IPS-18c (cell line): ENCODE results near the gene LPCAT4.
"Not testable (repeated sequence)": the region's sequence is repeated elsewhere in the genome, so short reads cannot be mapped to it uniquely, and the experiment has no call there.

ENCODE experiments used
- H3K4me3 ChIP-seq: 2 replicates; pipeline ENCODE4 v1.7.0; 2013; ENCODE audit warnings: low read depth, mild to moderate bottlenecking, low read length, moderate library complexity; ENCODE audit not compliant: insufficient read depth
- H3K9me3 ChIP-seq: one replicate; pipeline ENCODE4 v1.6.1; 2013; ENCODE audit warnings: mild to moderate bottlenecking, low read length, moderate library complexity; ENCODE audit not compliant: control insufficient read depth, insufficient read depth

LPCAT4 gene

DNA sequence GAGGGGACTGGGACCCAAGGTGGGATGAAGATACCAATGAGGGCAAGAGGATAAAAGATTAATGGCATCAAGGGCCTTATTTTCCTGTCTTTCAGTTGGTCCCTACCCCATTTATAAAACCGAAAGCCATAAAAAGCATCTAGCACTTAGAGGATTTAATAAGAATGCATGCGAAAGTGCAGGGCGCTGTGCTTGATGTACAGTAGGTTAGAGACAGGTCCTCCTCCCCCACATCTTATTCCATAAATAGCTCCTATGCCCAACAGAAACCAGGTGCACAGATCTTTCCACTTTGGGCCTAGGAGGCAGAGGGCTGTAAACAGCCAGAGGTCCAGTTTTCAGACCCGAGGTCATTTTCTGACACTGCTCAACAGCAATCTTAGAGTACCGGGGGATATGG lies 1.2 kb downstream of the LPCAT4 start:
- H3K4me3 ChIP-seq: peak overlapping the region; percentile 81
- no peaks in the 10 kb centered on the region for H3K9me3 ChIP-seq

DNA sequence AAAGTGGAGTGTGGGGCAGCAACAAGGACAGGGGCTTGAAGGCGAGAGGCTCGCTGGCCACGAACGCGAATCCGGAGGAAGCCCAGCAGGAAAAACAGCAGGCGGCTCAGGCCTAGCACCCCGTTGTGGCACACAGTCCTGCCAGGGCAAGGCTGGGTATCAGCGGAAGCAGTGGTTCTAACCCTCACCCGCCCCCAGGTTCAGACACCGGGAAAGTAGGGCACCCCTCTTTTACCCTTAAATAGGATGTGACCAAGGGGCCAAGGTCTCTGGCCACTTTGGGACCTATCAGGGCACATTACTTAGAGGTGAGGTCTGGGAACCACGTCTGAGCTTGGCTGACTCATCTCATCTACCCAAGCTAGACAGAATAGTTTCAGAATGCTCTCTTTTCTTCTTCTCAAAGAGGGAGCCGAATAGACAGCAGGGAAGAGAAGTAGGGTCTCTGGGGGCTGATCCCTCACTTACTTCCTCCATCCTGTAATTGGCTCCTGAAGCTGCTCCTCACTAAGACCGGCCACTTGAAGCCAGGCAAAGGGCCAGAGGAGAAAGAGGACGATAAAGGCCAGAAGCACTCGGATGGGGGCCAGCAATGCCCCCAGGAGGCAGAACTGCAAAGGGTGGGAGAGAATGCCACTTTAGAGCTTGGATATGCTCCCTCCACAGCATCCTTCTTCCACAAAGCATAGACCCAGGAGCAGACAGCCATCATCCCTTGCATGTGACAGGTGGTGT lies 1.7 kb downstream of the LPCAT4 start:
- no peaks in the 10 kb centered on the region for H3K9me3 ChIP-seq
- peak overlapping the region; percentile 81 for H3K4me3 ChIP-seq

DNA sequence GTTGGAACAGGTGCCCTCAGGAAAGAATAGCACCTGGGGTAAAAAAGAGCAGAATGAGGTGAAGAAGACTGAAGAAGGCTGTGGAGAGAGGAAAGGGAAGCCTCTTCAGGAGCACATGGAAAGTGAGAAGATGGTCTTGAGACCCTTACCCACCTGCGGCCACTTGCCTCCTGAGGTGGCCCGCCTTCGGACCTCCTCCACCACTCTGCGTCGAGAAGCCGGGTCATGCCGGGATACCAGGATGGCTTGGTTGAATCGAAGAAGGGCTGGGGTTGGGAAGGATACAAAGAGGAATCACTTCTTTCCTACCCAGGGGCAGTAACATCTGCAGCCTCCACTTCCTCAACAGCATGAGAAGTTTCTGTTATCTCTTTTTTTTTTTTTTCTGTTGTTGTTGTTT lies 3.0 kb downstream of the LPCAT4 start:
- Histone ChIP-seq H3K9me3 (no peaks in the 10 kb centered on the region), H3K4me3 (no peak overlapping the region)

DNA sequence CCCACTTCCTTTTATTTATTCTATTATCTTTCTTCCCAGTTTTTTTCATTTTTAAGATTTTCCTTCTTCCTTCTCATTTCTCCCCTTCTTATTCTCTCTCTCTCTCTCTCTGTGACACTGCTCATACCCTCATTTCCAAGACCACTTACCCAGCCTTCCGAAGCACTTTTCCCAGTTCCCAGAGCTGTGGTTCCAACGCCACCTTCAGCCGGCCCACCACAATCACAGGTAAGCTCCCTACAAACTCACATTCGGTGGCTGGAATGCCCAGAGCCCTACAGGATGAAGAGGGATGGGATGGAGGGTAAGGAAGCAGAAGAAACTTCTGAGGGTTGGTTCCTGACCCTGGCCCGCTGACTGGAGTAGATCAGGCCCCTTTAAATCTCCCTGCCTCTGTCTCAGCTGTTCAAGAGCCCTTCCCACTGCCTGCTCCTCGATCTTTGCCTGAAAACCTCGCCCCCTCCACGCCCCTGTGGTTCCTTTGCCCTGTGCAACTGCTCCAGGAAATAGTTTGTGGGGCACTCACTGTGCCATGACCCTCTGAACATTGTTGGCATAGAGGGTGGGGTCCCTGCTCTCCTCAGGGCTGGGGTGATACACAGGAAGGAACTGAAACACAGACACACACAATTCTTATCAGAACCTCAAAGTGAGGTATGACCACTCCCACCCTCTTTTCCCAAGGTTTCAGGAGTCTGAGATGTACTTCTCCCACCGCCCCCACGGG lies 4.8 kb downstream of the LPCAT4 start:
- H3K9me3 ChIP-seq: no peaks in the 10 kb centered on the region
- no peak overlapping the region for H3K4me3 ChIP-seq

DNA sequence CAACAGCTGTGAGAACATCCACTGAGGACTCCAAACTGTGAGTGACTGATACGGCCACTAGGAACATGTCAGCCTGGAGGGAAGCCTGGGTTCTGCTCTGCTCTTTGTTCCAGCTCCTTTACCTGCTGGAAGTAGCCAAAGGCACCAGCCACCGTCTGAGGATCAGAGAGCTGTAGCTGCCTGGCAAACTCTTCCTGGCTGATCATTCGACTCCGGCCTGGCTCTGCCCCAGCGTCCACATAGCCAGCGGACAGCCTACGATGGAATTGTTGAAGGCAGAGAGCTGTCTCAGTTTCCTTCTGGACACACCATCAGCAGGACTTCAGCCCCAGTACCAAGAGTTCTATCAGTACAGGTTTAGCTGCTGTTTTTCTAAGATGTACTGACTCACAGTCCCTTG lies 5.7 kb downstream of the LPCAT4 start:
- Histone ChIP-seq H3K9me3 (no peaks in the 10 kb centered on the region), H3K4me3 (no peak overlapping the region)

DNA sequence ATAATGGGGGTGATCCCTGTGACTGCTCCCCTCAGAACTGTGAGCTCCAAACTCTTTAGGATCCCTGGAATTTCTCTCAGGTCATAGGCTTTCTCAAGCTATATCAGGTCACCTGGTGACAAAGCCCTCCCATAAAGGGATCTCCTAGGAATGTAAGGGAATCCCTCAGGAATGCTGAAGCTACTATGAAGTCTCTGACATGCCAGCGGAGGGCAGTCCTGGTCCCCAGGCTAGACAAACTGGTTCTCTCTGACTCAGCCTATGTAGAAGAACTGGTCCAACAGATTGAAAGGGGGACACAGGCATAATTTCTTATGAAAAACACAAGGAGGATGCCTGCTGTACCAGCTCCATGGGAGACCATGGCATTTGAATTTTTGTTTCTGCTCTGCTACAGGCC lies 6.7 kb downstream of the LPCAT4 start:
- no peaks in the 10 kb centered on the region for H3K9me3 ChIP-seq
- H3K4me3 ChIP-seq: no peak overlapping the region

DNA sequence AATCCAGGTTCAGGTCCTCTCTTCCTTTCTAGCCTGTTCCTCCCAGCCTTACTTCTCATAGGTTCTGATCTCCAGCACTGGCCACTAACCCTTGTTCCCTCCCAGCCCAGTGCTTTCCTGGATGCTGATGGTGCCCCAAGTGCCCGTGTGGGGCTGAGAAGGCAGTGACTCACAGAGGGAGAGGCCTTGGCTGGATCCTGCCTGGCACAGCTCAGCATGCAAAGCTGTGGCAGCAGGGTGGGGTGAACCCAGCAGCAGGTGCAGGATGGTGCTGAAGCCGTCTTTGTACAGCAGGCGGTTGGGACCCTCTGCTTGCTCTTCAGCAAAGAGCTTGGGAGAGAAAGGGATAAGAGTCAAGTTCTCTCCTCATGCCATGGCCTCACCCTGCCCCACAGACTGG lies 7.6 kb downstream of the LPCAT4 start:
- Histone ChIP-seq H3K4me3 (no peak overlapping the region), H3K9me3 (no peaks in the 10 kb centered on the region)

DNA sequence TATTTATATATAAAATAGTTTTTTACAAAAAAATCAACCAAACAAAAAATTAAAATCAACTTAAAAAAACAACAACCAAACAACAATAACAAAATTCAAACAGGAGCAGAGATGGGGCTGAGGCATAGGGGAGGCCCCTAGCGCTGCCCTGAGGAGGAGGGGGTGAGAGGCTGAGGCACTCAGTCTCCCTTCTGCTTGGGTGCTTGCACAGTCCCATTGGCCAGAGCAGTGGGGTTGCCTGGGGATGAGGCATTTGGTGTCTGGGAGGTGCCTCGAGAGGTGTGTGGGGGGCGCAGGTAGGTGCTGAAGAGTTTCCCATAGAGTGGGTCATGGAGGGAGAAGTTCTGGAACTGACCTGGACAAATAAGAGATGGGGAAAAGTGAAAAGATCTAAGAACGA lies 8.0 kb downstream of the LPCAT4 start:
- H3K4me3 ChIP-seq: no peak overlapping the region
- no peaks in the 10 kb centered on the region for H3K9me3 ChIP-seq

DNA sequence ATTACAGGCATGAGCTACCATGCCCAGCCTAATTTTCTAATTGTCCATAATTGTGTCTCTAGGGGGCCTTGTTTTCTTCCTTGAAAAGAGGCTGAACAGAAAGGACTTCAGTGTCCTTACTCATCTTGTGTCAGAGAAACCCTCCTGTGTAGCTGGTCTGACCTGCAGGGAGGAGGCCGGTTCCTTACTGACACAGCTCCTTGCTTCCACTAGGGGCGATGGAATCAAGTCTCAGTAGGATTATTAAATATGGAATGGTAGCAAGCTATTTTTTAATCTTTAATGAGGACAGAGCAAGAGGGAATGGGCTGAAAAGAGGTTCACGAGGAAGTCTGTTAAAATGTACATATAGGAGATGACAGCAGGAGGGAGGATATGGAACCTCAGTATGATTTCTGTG lies 8.6 kb downstream of the LPCAT4 start:
- Histone ChIP-seq H3K4me3 (no peak overlapping the region), H3K9me3 (no peaks in the 10 kb centered on the region)

DNA sequence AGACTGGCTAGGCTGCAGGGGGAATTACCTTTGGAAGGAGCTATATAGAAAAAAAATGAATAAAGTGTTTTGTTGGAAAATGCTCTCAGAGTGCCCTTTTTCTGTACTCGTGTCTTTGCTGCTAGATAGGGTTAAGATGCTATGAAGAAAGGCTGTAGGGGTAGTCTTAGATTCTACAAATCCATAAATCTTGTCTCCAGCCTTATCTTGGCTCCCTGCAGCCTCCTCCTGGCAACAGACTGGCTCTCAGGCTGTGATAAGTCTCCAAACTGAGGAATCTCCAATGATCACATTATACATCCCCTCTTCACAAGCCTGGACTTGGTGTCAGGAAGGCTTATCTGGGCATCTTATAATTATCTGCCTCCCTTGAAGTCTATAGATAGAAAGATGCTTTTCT lies 9.3 kb downstream of the LPCAT4 start:
- Histone ChIP-seq H3K9me3 (no peaks in the 10 kb centered on the region), H3K4me3 (no peak overlapping the region)

DNA sequence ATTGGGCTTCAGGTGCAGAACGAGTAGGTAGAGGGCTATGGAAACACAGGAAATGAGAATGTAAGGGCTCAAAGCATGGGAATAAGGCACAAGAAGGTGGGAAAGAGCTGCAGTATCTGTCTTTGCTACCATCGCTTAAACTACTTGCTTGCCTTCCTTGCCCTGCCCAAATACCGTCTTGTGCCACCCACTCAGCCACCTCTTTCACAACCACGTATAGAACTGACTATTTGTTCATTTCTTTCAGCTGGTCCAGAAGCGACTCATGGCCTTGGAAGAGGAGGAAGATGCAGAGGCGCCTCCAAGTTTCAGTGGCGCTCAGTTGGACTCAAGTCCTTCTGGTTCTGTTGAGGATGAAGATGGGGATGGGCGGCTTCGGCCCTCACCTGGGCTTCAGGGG lies 11.8 kb downstream of the LPCAT4 start:
- H3K4me3 ChIP-seq: no peak overlapping the region
- no peaks in the 10 kb centered on the region for H3K9me3 ChIP-seq

DNA sequence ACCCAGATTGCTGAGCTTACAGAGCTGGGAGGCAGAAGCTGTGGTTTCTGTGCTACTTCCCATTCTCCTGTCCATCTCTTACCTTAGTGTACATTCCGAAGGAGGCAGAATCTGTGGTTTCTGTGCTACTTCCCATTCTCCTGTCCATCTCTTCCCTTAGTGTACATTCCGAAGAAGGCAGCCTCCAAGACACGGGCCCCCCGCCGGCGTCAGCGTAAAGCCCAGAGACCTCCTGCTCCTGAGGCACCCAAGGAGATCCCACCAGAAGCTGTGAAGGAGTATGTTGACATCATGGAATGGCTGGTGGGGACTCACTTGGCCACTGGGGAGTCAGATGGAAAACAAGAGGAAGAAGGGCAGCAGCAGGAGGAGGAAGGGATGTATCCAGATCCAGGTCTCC lies 12.7 kb downstream of the LPCAT4 start:
- Histone ChIP-seq H3K4me3 (no peak overlapping the region), H3K9me3 (no peaks in the 10 kb centered on the region)

DNA sequence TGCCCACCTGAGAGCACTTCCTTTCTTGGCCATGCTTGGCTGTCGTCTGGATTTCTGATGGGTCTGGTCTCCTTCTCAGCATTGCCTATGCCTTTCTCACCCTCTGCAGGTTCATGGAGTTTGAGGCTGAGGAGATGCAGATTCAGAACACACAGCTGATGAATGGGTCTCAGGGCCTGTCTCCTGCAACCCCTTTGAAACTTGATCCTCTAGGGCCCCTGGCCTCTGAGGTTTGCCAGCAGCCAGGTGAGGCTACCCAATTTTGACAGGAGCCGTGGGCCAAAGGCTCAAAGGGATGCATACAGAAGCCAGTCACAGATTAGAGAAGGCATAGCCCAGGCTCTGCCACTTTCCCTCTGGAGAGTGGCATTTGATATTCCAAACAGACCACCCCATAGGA lies 13.4 kb downstream of the LPCAT4 start:
- Histone ChIP-seq H3K9me3 (no peaks in the 10 kb centered on the region), H3K4me3 (no peak overlapping the region)

DNA sequence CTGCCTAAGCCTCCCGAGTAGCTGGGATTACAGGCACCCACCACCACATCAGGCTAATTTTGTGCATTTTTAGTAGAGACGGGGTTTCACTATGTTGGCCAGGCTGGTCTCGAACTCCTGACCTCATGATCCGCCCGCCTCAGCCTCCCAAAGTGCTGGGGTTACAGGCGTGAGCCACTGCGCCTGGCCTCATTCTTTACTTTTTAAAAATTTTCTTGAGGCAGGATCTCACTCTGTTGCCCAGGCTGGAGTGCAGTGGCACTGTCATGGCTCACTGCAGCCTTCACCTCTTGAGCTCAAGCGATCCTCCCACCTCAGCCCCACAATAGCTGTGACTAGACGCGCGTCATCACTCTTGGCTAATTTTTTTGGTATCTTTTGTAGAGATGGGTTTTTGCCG lies 14.0 kb downstream of the LPCAT4 start:
- H3K9me3 ChIP-seq, H3K4me3 ChIP-seq: not testable (repeated sequence)

DNA sequence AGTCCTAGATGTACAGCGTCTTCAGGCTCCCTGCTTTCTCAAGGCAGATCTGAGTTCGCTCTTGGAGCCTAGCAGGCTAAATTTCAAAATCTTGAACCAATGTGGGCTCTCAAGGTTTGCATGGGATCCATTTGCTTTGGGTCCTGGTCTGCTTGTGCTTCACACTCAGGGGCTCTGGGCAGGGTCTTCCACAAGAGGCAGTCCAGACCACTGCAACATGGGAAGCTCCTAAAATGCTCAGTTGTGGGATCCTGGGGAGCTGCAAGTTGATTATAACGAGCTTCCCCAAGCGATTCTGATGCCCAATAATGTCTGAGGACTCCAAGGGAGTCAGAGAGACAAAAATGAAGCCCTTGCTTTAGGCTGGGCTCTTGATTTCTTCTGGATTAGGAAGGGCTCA lies 17.2 kb downstream of the LPCAT4 start:
- no peaks in the 10 kb centered on the region for H3K9me3 ChIP-seq
- H3K4me3 ChIP-seq: no peak overlapping the region

DNA sequence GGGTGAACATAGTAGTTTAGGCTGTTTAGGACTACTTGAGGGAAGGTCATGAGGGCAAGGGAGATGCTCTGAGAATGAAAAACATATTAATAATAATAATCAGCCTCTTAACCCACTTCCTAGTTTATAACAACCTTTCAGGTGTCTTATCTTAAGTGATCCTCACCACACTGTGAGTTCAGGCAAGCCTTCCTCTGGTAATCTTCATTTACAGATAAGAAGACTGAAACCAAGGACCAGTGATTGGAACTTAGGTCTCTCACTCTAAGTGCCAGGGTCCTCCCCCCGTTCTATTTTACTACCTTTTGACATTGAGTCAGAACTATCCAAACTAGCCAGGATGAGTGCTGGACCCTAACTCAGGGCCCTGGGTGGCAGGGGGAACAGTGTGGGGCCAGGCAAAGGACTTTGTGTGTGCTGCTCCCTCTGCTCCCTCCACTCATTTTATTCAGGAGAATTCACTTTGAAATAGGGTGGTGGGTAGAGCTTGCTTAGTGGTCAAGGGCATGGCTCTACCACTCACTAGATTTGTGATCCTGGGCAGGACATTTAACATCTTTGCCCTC lies 18.2 kb downstream of the LPCAT4 start:
- no peak overlapping the region for H3K4me3 ChIP-seq
- H3K9me3 ChIP-seq: no peaks in the 10 kb centered on the region

DNA sequence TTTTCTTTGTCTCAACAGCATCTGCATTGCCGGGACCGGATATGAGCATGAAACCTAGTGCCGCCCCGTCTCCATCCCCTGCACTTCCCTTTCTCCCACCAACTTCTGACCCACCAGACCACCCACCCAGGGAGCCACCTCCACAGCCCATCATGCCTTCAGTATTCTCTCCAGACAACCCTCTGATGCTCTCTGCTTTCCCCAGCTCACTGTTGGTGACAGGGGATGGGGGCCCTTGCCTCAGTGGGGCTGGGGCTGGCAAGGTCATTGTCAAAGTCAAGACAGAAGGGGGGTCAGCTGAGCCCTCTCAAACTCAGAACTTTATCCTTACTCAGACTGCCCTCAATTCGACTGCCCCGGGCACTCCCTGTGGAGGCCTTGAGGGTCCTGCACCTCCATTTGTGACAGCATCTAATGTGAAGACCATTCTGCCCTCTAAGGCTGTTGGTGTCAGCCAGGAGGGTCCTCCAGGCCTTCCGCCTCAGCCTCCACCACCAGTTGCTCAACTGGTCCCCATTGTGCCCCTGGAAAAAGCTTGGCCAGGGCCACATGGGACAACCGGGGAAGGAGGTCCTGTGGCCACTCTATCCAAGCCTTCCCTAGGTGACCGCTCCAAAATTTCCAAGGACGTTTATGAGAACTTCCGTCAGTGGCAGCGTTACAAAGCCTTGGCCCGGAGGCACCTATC lies 18.9 kb downstream of the LPCAT4 start:
- Histone ChIP-seq H3K4me3 (no peak overlapping the region), H3K9me3 (no peaks in the 10 kb centered on the region)
